NCI-H2196 (cell line): ENCODE data around the gene TNFSF4.

Source experiments
- DNase-seq: peaks from one replicate; lab custom pipeline; 2025; ENCODE audit not compliant: unreplicated experiment; lab: John Stamatoyannopoulos, UW

The TNFSF4 gene

DNA sequence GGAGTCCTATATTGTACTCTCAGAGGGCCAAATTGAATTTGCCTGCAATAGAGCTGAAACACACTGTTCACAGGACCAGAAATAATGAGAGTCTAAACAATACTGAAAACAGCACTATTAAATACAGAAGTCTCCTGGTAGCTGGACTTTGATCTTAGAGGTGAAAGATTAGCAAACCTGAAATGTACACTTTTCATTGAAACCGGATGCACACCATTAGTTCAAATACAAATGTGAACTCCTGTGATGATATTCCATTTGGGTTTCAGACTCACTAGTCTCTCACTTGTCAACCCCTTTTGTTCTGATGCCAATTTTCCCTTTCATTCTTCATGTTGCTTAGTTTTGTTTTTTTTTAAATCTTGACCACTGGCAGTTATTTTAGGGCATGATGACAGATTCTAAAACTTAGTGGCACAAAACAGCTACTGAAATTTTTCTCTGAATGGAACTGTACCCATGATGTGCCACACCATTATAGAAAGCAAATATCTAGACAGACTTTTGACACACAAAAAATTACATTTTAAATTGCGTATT is 5.9 kb upstream of the TNFSF4 start:
- no peak for DNase-seq

DNA sequence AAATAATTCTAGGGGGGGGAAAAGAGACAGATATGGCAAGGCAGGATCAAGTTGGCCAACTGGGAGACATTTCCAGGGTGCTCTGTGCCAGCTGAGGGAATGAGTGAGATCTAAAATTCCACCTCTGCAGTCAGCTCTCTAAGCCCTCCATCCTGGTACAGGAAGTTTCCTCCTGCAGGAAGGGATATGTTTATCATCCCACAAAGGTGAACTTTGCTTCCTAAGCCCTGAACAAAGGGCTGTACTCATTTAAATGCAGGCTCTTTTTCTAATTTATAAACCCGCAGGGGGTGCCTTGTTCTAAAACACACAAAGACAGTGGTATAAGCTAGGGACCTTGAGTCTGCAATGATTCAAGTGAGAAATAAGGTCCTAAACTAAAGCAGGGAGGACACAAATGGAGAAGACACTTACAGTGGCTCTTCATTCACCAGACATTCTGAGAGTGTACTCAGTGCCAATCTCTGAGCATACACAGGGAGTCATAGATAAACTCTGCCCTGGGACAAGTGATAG is 3.6 kb upstream of the TNFSF4 start:
- no peak for DNase-seq

DNA sequence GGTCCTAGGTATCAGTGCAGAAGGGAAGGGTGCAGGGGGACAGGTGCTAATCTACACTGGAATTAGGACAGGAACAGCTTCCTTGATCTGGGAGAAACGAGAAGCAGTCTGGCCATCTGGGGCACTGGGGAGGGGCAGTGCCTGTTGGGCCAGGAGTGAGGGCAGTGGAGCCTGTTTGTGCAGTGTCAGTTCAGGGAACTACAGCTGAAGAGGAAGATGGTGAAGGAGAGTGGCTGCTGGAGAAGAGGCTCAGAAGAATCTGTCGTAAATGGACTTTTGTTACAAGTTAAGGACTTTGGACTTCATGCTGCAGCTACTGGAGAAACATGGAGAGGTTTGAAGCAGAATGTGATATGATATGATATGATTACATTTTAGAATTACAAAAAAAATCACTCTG is 3.2 kb upstream of the TNFSF4 start:
- no peak for DNase-seq

DNA sequence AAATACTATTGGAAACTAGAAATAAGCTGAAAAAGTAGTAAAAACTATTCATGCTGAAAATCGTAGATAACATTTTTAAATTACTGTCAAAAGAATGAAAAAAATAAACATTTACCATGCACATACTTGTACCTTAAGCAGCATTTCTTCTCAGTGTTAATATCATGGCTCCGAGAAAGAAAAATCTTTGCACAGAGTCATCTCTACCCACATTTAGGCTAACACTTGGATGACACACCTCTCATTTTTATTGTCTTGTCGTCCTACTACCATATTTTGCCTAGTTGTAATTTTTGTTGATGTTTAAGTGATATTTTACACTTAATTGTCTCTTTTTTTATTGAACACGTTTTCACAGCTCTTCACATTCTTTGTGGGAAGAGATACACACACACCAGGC is 1.7 kb upstream of the TNFSF4 start:
- DNase-seq, result no peak

DNA sequence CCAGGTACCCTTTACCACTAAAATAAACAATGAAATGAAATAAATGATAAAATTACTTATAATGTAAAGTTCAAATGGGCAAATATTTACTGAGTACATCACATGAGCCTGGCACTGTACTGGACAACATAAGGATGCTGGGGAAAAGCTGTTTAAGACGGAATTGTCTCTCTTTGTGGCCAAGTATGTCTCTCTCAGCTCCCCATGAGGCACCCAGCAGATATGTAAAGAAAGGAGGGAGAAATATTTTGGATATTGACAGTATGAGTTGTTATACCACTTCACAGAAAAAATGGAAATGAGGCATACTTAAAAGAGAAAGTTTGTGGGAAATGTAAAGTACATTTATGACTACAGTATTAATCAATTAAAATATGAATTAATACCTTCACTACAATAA is 1.0 kb upstream of the TNFSF4 start:
- no peak for DNase-seq

DNA sequence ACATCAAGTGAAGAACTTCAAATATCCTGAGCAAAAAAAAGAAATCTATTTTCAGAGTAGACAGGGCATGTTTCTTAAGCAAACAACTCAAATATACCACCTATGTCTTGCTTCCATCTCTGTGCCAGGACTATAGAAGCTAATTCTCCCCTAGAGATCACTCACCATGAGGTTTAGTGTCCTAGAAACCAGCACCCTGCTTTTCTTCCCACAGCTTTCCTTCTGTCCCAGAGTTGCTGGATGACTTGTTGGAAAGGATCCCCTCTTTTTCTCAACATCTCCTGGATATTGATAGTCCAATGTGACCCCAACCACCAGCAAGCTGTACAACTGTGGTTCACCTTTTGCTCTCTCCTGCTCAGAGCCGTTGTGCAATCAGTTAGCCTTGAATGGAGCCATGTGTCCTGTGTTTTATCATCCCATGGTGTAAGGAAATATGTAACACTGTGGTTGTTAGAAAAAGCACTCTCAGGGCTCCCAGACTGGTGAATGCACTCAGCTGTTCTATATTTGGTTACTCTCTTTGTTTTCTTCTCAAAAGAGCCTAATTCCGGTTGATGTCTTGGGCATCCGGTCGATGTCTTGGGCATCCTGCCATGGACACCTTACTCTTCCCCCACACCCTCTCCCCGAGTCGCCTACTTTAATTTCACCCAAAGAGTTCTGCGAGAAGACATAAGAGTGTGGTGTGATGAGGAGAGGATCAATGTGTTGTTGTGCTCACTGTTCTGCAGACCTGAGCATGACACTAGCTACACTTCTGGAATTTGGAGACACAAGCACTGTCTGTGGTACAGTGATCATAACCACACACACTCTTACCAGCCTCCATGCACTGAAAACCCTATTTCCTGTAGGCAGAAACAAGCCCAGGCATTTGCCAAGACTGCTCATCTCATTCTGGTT is 1.7 kb downstream of the TNFSF4 start:
- no peak for DNase-seq

DNA sequence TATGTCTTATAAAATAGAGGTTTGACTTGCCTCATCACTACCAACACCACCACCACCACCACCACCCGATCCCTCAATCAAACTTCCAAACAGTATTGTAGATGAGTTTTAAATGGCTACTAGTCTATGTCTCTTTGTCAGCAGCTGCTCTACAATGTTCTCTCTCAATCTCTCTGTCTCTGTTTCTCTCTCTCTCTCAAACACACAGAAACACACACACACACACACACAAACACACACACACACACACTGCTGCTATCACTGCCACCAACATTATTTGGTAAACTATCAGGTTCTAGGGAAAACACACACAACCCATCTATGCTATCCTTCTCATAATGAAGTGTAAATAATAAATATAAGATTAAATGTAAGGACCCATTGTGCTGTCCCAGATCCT is 2.4 kb downstream of the TNFSF4 start:
- DNase-seq, result no peak

DNA sequence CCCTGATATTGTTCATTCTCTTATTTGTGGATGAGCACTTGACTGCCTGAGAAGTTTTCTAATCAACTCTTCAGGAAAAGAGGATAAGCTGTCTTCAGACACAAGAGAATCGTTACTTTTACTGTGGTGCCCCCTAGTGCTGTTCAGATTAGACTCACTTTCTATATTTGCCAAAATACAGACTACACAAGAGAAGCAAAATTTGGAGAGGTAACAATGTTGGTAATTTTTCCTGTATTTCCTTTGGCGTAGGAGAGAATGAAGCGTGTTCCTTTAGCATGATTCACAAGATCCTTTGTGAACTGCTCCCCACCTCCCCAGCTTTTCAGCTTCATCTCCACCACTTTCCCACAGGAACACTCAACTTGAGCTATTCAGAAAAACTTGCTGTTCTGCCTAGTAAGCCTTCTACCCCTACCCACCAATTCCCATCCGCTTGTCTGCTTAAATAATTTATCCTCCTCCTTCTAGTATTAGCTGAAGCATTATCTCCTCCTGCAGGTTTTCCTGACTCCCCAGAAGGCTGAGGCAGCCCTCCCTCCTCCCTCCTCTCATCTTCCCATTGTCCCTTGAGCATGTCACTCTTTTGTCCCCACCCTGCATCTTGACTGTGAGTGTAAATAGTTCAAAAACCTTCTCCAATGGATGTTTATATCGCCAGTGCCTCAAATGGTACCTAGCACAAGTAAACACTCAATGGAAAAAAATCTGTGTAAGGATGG is 4.5 kb downstream of the TNFSF4 start:
- peak; percentile 7 for DNase-seq

DNA sequence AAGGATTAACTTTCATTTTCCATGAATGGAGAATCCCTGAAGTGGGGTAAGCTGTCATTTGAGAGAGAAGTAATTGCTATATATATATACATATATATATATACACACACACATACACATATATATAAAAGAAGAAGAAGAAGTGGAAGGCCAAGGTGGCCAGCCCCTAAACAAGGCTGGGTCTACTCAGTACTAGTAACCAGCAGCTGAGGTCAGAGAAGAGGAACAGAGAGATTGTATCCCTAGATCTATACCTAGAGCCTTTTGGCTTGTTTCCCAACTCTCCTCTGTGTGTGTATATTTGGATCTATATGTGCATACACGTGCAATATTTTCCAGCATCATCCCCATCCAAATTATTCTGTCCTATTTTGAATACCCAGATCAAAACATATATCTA is 5.2 kb downstream of the TNFSF4 start:
- DNase-seq, result no peak

DNA sequence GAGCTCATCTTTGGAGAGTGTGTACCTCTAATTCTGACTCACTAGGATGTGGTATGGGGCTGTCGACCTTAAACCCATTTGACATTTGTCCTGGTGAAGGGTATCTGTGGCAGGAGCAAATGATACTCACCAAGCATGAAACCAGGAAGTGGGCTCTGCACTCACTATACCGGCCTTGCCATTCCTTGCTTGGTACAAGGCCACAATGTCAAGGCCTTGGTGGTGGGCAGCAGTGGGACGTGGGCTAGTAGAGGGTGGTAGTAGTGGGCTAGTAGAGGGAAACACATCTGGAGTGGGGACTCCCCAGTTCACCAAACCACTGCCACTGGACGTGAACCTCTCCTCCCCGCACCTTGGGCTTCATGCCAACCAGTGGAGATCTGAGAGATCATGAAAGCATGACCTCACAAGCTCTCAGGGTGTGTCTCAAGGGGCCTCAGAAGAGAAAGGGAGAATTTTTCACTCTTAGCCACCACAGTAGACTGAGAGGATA is 11.5 kb downstream of the TNFSF4 start:
- no peak for DNase-seq

DNA sequence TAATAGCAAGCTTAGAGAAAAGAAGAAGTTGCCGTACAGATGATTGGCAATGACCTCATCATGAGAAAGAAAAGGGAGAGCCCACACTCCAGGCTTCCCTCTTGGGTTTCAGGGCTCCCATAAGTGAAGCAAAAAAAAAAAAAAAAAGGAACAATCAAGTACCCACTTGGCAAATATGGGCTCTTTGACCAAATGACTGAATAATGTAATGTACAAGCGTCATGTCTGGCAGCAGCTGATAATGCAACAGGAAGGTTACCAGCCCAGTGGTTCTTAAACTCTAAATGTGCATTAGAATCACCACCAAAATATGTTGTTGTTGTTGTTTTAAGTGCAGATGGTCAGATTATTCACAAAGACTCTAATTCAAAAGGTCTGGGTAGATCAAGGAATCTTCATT is 13.5 kb downstream of the TNFSF4 start:
- DNase-seq, result no peak

DNA sequence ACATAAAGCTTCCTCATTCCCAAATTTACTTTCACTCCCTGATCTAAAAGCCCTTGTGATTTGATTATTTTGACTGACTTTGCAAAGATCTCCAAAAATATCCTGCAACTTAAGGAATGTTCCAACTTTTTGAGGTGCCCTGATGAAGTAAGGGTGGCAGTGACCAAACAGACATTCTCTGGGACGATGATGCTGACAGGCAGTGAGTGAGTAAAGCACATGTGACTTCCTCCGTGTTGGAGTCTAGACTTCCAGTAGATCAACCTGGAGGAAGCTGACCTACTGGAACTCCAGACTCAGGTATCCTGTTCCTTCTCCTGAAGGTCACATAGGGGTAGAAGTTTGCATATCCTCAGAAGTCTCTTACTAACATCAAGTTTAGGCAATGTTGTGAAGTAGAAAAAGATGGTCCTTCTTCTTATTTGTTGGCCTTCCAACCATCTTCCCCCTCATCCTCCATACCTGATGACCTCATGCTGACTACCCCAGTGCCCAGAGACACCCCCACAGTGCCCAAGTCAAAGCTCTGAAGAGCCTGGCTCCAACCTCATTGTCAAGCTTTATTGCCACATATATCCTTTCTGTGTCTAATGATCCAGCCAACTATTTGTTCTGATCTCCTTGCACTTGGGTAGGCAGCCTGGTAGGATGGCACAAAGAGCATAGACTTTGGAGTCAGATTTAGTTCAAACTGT is 16.0 kb downstream of the TNFSF4 start:
- DNase-seq, result no peak

DNA sequence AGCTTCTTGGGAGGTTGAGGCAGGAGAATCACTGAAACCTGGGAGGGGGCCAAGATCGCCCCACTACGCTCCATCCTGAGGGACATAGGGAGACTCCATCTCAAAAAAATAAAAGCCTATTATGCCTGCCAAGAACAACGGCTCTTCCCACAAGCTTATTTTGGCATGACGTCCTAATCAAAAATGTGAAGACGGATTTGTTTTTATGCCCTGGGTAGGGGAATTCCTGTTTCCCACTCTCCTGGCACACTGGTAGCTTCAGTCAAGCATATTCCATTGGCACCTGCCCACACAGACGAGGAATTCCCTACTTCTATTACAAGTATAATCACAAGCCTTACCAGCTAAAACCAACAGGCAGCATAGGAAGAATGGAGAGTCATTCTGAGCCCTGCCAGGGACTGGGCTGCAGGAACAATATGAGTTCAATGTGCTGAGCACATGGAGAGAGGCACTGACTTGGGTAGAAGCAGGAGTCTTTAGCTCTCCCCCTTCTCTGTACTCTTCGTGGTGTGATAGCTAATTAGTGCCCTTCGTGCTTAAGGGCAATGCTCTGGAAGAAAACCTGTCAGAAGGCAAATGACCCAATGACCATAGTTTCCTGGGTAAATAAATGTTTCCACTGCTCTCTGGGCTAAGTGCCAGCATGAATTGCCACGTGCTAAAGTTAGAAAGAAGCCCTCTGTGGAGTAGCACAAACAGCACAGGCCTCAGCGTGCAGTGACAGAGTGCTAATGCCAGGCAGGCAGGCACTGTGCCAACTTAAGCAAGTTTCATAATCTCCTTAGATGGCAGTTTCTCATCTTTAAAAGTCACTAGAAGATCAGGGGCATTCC is 16.8 kb downstream of the TNFSF4 start:
- peak; percentile 23 for DNase-seq

DNA sequence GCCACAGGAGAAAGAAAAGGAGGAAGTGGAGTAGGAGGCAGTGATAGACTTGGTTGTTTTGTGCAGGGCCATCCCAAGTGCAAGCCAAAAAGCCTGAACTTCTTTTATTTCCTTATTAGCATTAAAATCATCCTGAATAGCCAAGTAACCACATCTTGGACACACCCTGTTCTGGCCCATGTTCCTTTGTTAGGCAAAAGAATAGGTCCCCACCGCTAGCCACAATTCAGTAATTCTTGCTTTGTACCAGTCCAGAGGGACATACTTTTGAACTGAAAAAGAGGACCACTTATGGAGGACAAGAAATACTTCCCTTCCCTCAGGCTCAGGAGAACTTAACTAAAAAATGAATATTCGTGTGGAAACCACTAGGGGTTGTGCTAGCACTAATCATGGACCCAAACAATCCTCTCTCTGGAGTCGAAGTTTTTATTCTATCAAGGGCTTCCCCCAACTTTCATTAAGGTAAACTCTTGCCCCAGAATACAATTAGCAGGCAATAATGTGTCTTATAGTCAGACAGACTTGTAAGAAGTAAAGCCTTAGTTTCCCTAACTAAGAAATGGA is 19.4 kb downstream of the TNFSF4 start:
- no peak for DNase-seq

DNA sequence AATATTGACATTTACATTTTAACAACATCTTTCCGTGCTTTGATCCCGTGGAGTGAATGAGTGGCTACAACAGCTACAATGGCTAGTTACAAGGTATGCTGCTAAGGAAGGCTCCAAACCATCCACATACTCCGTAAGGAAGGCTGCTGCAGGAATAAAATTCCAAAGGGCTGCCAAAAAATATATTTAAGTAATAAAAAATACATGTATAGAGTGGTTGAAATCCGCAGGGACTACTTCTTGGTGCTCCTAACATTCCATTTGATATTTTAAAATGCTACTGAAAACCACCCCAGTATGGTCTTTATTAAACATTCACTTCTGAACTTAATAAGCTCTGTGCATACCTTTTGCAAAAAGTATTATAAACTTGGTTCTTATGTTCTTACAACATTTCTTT is 25.3 kb downstream of the TNFSF4 start:
- no peak for DNase-seq

DNA sequence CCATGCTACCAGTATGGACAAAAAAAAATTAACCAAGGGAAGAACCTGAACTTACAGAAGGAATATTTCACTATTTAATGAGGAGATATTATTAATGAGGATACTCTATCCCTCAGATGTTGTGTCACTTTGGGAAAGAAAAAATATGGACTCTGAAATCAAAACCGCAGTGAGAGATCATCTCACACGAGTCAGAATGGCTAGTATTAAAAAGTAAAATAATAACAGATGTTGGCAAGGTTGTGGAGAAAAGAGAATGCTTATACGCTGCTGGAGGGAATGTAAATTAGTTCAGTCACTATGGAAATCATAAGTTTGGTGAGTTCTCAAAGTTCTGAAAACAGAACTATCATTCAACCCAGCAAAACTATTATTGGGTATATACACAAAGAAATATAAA is 30.9 kb downstream of the TNFSF4 start:
- no peak for DNase-seq

DNA sequence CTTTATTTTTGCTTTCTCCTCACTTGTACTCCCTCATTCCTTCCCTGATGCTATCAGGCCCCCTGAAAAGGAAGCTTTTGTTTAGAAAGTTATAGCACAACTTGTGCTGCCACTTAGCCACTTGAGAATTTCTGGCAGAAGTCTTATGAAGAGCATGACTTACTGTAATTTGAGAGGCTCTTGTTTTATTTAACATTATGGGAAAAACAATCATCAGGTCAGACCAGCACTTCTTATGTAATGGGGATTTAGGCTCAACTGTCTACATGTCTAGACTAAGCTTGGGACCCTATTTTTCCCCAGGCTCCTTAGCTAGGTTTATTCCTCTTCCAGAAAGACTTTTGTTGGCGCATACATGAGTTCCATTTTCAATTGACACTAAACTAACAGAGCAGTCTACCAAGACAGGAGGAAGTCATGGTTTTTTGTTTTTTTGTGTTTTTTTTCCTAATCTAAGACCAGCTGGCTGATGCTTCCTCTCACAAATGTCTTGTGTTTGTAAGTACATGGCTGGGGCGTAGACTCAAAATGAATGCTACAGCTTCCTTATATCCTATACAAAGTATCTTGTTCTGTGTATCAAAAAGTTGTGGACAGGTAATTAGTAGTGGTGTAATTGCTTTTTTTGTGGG is 31.5 kb downstream of the TNFSF4 start:
- DNase-seq, result no peak

DNA sequence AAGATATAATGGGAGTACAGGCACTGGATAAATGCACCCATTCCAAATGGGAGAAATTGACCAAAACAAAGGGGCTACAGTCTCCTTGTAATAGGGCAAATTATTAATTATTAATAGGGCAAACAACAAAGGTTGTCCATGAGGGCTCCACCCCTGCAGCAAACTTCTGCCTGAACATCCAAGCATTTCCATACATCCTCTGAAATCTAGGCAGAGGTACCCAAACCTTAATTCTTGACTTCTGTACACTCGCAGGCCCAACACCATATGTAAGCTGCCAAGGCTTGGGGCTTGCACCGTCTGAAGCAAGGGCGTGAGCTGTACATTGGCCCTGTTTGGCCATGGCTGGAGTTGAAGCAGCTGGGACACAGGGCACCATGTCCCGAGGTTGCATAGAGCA is 33.7 kb downstream of the TNFSF4 start:
- DNase-seq, result no peak

DNA sequence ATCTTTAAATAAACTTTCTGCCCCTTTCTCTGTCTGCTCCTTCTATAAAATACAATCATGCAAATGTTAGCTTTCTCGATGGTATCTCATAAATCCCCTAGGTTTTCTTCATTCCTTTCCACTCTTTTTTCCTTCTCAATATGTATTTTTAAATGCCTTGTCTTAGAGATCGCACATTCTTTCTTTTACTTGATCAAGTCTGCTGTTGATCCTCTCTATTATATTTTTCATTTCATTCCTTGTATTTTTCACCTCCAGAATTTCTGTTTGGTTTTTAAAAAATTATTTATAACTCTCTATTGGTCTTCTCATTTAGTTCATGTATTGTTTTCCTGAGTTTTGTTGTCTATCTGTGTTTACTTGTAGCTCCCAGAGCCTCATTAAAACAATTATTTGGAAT is 36.0 kb downstream of the TNFSF4 start:
- no peak for DNase-seq

DNA sequence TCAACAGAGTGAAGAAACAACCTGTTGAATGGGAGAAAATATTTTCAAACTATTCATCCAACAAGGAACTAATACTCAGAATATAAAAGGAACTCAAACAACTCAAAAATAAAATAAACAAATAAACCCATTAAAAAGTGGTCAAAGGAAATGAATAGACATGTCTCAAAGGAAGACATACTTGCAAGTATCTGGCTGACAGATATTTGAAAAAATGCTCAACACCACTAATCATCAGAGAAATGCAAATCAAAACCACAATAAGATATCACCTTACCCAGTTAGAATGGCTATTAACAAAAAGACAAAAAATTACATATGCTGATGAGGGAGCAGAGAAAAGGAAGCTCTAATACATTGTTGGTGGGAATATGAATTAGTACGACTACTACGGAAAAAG is 38.2 kb downstream of the TNFSF4 start:
- no peak for DNase-seq
